ENCODE results near the gene PCDHGA3. TPM values are rescaled to one million over a fixed set of nuclear protein-coding genes. Genes with fewer than 3 reads are reported as not detected.
"Not testable (repeated sequence)": the region's sequence is repeated elsewhere in the genome, so short reads cannot be mapped to it uniquely, and the experiment has no call there.

The PCDHGA3 gene
- total RNA-seq, result 10 to 100 TPM in 1 of 2 donors, 1 to 10 TPM in 1; 1.3 to 18.2 TPM

DNA sequence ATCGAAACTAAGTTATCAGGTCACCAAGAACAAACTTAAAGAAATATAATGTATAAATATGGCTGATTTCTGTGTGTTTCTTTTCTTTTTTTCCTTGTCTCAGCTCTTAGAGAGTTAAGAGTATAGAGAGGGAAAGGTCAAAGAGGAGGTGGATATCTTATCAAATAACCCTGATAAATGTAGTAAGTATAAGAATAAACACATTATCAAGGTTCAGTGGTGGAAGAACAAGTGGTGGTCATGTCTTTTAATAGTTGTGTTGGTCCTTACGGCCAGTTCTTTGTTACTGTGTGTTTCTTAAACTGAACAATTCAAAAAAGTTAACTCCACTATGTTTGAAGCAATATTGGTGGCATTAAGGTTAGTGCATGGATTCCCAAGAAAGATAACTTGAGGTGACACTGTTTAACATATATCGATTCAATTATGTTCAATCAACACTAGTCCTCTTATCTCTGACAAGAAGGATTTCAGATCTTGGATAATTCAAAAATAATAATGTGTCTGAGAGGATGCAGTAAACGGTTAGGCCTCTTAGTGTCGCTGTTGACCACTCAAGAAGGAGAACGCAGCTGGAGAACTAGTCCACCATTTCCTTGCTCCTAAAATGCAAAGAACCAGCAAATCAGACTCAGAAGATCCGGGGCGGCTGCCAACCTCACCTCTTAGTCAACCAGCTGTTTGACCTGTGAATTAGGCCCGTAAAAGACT is at the start of gene PCDHGA3:
TSS of gene PCDHGA3 (plus strand) at position 588 of the 711 bp plus-strand sequence. CDS start 205 bp downstream, outside the sequence.
- 24% methylated on average over 9 of the region's 9 CpGs for WGBS
- Histone ChIP-seq H3K36me3 (no peaks in the 10 kb centered on the region), H3K9me3 (no peaks in the 10 kb centered on the region), H3K4me1 (replicated peaks) (no peaks in the 10 kb centered on the region), H3K27me3 (replicated peaks; ENCODE audit: insufficient read depth) (no peaks in the 10 kb centered on the region), H3K27ac (no peak within 1 kb of the TSS), H3K4me3 (no peak within 1 kb of the TSS)
- intact Hi-C loops (cut with DNase I), result no loop called here
- TF ChIP-seq POLR2A (IDR thresholded peaks at IDR 0.05) (no peak), POLR2AphosphoS5 (IDR thresholded peaks at IDR 0.05) (no peak)
- TF ChIP-seq, protein P1, sequence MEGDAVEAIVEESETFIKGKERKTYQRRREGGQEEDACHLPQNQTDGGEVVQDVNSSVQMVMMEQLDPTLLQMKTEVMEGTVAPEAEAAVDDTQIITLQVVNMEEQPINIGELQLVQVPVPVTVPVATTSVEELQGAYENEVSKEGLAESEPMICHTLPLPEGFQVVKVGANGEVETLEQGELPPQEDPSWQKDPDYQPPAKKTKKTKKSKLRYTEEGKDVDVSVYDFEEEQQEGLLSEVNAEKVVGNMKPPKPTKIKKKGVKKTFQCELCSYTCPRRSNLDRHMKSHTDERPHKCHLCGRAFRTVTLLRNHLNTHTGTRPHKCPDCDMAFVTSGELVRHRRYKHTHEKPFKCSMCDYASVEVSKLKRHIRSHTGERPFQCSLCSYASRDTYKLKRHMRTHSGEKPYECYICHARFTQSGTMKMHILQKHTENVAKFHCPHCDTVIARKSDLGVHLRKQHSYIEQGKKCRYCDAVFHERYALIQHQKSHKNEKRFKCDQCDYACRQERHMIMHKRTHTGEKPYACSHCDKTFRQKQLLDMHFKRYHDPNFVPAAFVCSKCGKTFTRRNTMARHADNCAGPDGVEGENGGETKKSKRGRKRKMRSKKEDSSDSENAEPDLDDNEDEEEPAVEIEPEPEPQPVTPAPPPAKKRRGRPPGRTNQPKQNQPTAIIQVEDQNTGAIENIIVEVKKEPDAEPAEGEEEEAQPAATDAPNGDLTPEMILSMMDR (IDR thresholded peaks at IDR 0.05), result no peak
- DNase-seq (ENCODE audit: low spot score), result no peak

DNA sequence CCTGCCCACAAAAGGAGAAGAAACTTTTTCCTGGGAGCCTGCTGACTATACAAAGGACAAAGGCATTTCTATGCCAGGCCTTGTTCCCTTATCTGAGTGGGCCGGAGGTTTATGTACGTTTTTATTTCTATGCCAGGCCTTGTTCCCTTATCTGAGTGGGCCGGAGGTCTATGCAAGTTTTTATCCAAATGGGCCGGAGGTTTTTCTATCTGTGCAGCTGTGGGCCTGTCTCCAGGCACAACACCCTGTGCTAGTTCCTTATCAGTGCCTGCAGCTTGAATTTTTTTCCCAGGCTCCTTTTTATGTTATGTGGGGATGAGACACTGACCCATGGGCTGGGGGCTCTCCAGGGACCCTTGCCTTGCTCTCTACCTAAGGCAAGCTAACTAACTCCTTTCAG is 45.3 kb upstream of the PCDHGA3 start:
- Histone ChIP-seq H3K4me3 (no peak overlapping the region), H3K27me3 (replicated peaks; ENCODE audit: insufficient read depth) (no peaks in the 10 kb centered on the region), H3K36me3 (no peaks in the 10 kb centered on the region), H3K9me3 (no peaks in the 10 kb centered on the region), H3K4me1 (replicated peaks) (no peaks in the 10 kb centered on the region), H3K27ac (no peak overlapping the region)
- DNase-seq (ENCODE audit: low spot score), result no peak
- 90% methylated on average over 4 of the region's 4 CpGs for whole genome bisulfite sequencing
- TF ChIP-seq POLR2A (IDR thresholded peaks at IDR 0.05), result no peak
- TF ChIP-seq, protein P1 (IDR thresholded peaks at IDR 0.05), result no peak
- no peak for TF ChIP-seq POLR2AphosphoS5 (IDR thresholded peaks at IDR 0.05)
- intact Hi-C loops (cut with DNase I), result no loop called here

DNA sequence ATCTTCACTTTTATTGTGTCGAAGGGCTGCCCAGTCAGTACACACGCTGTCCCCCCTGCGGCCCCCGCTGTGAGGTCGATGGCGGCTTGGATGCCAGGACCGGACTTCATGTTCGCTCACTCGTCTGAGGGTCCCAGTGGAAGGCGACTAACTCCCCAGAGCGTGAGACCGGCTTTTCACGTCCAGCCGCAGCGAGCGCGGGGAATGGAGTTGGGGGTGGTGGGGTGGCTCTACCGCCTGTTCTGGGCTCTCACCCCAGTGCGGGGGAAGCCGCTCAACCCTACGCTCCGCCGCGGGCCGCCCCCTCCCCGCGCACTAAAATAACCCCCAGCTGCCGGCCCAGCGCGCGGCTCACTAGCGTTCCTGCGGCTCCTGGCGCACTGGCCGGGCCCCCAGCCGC is 39.9 kb upstream of the PCDHGA3 start, which contains the start of gene SLC25A2:
TSS of gene SLC25A2 (minus strand) at position 294 of the 400 bp plus-strand sequence. CDS start at position 110, 184 bp downstream.
- H3K27me3 ChIP-seq (replicated peaks; ENCODE audit: insufficient read depth), result no peaks in the 10 kb centered on the region
- no peaks in the 10 kb centered on the region for H3K36me3 ChIP-seq
- no peak for TF ChIP-seq POLR2A (IDR thresholded peaks at IDR 0.05)
- TF ChIP-seq POLR2AphosphoS5 (IDR thresholded peaks at IDR 0.05), result no peak
- no peak for DNase-seq (ENCODE audit: low spot score)
- intact Hi-C loops (cut with DNase I), result no loop called here
- H3K27ac ChIP-seq, result no peak within 1 kb of the TSS
- no peaks in the 10 kb centered on the region for H3K4me1 ChIP-seq (replicated peaks)
- whole genome bisulfite sequencing, result 41% methylated on average over 36 of the region's 36 CpGs
- H3K9me3 ChIP-seq, result no peaks in the 10 kb centered on the region
- H3K4me3 ChIP-seq, result no peak within 1 kb of the TSS

DNA sequence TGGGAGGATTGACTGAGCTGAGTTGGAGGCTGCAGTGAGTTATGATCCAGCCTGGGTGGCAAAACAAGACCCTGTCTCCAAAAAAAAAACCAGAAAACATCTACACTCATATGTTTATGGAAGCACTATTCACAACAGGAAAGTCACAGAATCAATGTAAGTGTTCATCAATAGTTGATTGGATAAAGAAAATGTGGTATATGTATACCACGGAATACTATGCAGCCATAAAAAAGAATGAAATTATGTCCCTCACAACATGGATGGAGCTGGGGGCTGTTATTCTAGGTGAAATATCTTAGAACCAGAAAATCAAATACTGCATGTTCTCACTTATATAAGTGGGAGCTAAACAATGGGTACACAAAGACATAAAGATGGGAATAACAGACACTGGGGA is 37.0 kb upstream of the PCDHGA3 start:
- intact Hi-C loops (cut with DNase I), result no loop called here
- TF ChIP-seq POLR2AphosphoS5 (IDR thresholded peaks at IDR 0.05) (no peak), POLR2A (IDR thresholded peaks at IDR 0.05) (no peak)
- TF ChIP-seq, protein P1 (IDR thresholded peaks at IDR 0.05), result no peak
- H3K9me3 ChIP-seq, result no peaks in the 10 kb centered on the region
- no peaks in the 10 kb centered on the region for H3K4me1 ChIP-seq (replicated peaks)
- DNase-seq (ENCODE audit: low spot score), result no peak
- H3K27ac ChIP-seq, result no peak overlapping the region
- no peaks in the 10 kb centered on the region for H3K36me3 ChIP-seq
- no peak overlapping the region for H3K4me3 ChIP-seq
- WGBS, result 92% methylated on average over 1 of the region's 1 CpG
- H3K27me3 ChIP-seq (replicated peaks; ENCODE audit: insufficient read depth), result no peaks in the 10 kb centered on the region

DNA sequence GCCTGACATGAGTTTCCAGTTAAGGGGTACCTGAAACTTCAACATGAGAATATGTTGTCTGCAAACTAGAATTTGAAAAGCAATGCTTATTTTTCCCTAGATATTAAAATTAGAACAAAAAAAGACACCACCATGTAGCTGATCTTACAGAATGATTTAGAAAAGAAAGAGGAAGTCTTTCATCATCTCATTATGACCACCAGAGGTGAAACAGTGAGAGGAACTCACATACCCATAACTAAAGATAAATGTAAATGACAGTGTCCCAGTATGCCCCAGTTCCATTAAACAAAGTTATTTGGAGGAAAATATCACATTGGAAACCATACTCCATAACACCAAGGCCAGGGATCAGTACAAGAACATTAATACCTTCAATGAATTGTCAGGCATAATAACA is 29.9 kb upstream of the PCDHGA3 start:
- intact Hi-C loops (cut with DNase I), result no loop called here
- H3K4me3 ChIP-seq, result no peak overlapping the region
- no peaks in the 10 kb centered on the region for H3K36me3 ChIP-seq
- H3K27me3 ChIP-seq (replicated peaks; ENCODE audit: insufficient read depth), result no peaks in the 10 kb centered on the region
- DNase-seq (ENCODE audit: low spot score), result no peak
- H3K4me1 ChIP-seq (replicated peaks), result no peaks in the 10 kb centered on the region
- no peak for TF ChIP-seq POLR2A (IDR thresholded peaks at IDR 0.05)
- H3K27ac ChIP-seq, result no peak overlapping the region
- H3K9me3 ChIP-seq, result no peaks in the 10 kb centered on the region

DNA sequence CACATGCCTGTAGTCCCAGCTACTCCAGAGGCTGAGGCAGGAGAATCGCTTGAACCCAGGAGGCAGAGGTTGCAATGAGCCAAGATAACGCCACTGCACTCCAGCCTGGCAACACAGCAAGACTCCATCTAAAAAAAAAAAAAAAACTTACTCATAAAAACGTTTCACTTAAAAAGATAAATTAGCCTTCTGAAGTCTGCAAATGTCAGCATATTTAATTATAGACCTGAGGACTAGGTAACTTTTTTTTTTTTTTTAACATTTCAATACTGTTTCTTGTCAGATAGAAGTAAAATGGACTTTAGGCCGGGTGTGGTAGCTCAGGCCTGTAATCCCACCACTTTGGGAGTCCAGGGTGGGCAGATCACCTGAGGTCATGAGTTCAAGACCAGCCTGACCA is 26.7 kb upstream of the PCDHGA3 start:
- H3K36me3 ChIP-seq; DNase-seq (ENCODE audit: low spot score); H3K4me3 ChIP-seq; H3K27ac ChIP-seq; intact Hi-C loops (cut with DNase I); H3K4me1 ChIP-seq (replicated peaks); H3K27me3 ChIP-seq (replicated peaks; ENCODE audit: insufficient read depth): not testable (repeated sequence)
- WGBS, result 84% methylated on average over 4 of the region's 4 CpGs
- H3K9me3 ChIP-seq, result peaks cover 12% of the 10 kb centered on the region

Measured in prostate gland (tissue), 2 donors.